ENCODE results near the gene PARVB. TPM values are rescaled to one million over a fixed set of nuclear protein-coding genes. Genes with fewer than 3 reads are reported as not detected.
A peak's percentile ranks its signal among the peaks of the same experiment; 100 is the strongest.

Gene PARVB
- total and polyA plus RNA-seq, 9 of the 15 experiments (the other 6 are each of a cell fraction or from before 2014, with no cell fraction given), result 1.1 to 59.2 (median 29.2) TPM

GRCh38 chr22:44185237-44186120, 161.4 kb downstream of the PARVB start (continued):
- TF ChIP-seq EZH2 (IDR thresholded peaks at IDR 0.05; ENCODE audit: borderline replicate concordance, low read depth, low read length), result no peak

GRCh38 chr22:44186121-44186510, 162.0 kb downstream of the PARVB start:
- Histone ChIP-seq H3K79me2 (ENCODE audit: control insufficient read depth, insufficient read depth, low read length) (no peaks in the 10 kb centered on the region), H3K27me3 (ENCODE audit: control insufficient read depth in 2 of 2, insufficient read depth in 2 of 2, low read length in 2 of 2) (peaks cover 9 to 42% of the 10 kb centered on the region in 2 experiments; a peak in 4 of 5 replicates), H3K9me3 (replicated peaks; ENCODE audit: control insufficient read depth, insufficient read depth, low read depth, low read length) (no peaks in the 10 kb centered on the region), H3K36me3 (ENCODE audit: control insufficient read depth, insufficient read depth, low read length) (no peaks in the 10 kb centered on the region), H3K9me1 (ENCODE audit: control insufficient read depth, insufficient read depth, low read length) (no peaks in the 10 kb centered on the region), H2AFZ (ENCODE audit: low read depth, low read length) (no peak overlapping the region), H4K20me1 (replicated peaks; ENCODE audit: control insufficient read depth, insufficient read depth, low read length) (0 out of 2 replicates have a peak, but pooled peaks cover 4% of the 10 kb centered on the region), H3K4me2 (ENCODE audit: insufficient read depth, low read length) (no peak overlapping the region), H3K4me3 (no peak overlapping the region), H3K4me1 (replicated peaks in 1 of 2; ENCODE audit: control insufficient read depth in 2 of 2, insufficient read depth in 2 of 2, low read length in 2 of 2) (peaks cover 0 to 15% of the 10 kb centered on the region in 2 experiments; a peak in 2 of 5 replicates), H3K27ac (ENCODE audit: extremely low read depth, low read depth, low read length) (no peak overlapping the region), H3K9ac (ENCODE audit: insufficient read depth in 1 of 2, low read depth in 2 of 2, low read length in 2 of 2) (no peak overlapping the region)
- in situ Hi-C loops (cut with MboI) (no loop called here), intact Hi-C loops (cut with micrococcal nuclease) (no loop called here)
- DNase-seq (ENCODE audit: extremely low read depth in 1 of 4, low spot score in 3 of 4), result no peak
- WGBS (ENCODE audit: insufficient coverage, low coverage, missing lambda C conversion rate), result 0% methylated on average over 8 of the region's 8 CpGs
- BruUV-seq (replicated peaks), result no TSS peak
- ChIA-PET CTCF (ENCODE audit: low intra/inter-chr PET ratio) (no interaction called here), POLR2A (no interaction called here)
- no peak for ATAC-seq
- no peak for FAIRE-seq
- TF ChIP-seq TAF15 (IDR thresholded peaks at IDR 0.05; ENCODE audit: low read depth, low read length) (no peak), ZFP36 (IDR thresholded peaks at IDR 0.05; ENCODE audit: low read depth, low read length, partially characterized antibody) (peak; percentile 82)
